Rectal smooth muscle tissue (tissue), 1 donor: Measurements from ENCODE around the gene FLVCR1.
"Not testable (repeated sequence)": the region's sequence is repeated elsewhere in the genome, so short reads cannot be mapped to it uniquely, and the experiment has no call there.

Source experiments
- H3K27ac ChIP-seq: one replicate; pipeline ENCODE4 v1.7.0; 2013; ENCODE audit warnings: low read depth, low read length, inconsistent platforms
- H3K27me3 ChIP-seq: one replicate; pipeline ENCODE4 v1.7.0; 2013; ENCODE audit warnings: low read length; ENCODE audit not compliant: control insufficient read depth, insufficient read depth
- H3K36me3 ChIP-seq: one replicate; pipeline ENCODE4 v1.7.0; 2013; ENCODE audit warnings: low read length; ENCODE audit not compliant: control insufficient read depth, insufficient read depth
- H3K4me1 ChIP-seq: one replicate; pipeline ENCODE4 v1.7.0; 2013; ENCODE audit warnings: low read length; ENCODE audit not compliant: control insufficient read depth, insufficient read depth
- H3K4me3 ChIP-seq: one replicate; pipeline ENCODE4 v1.7.0; 2013; ENCODE audit warnings: low read length
- H3K9ac ChIP-seq: one replicate; pipeline ENCODE4 v1.7.0; 2013; ENCODE audit warnings: low read length

Gene FLVCR1

DNA sequence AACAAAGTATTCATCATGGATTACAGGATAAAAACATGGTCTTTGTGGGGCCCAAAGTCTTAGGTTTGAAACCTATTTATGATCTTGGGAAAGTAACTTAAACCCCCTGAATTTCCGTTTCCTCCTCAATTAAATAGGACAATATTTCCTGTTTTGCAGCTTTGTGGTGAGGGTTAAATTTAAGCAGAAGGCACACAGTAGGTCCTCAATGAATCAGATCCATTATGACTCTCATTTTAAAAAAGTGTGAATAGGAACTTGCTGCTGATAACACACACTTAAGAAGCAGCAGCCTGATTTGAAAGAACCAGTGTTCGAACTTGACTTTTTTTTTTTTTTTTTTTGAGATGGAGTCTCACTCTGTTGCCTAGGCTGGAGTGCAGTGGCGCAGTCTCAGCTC lies 50.9 kb downstream of the FLVCR1 start:
- no peaks in the 10 kb centered on the region for H3K4me1 ChIP-seq
- no peak overlapping the region for H3K27ac ChIP-seq
- H3K36me3 ChIP-seq: no peaks in the 10 kb centered on the region
- H3K27me3 ChIP-seq: no peaks in the 10 kb centered on the region
- H3K9ac ChIP-seq: no peak overlapping the region
- H3K4me3 ChIP-seq: no peak overlapping the region

DNA sequence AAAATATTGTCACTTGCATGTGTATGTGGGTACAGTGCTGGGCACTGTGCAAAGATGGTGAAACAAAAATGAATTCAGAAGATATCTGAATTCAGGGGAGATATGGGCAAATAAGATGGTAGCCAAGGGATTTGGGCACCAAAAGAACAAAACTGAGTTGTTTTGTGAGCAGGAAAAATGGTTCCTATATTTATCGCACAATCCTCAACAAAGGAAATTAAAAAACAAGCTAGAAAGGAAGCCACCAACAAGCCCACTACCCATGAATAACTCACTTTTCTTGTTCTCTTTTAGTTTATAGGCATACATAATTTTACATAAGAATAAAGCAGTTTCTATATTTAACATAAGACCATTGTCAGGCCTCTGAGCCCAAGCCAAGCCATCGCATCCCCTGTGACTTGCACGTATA lies 51.6 kb downstream of the FLVCR1 start:
- Histone ChIP-seq H3K27ac (no peak overlapping the region), H3K27me3 (no peaks in the 10 kb centered on the region), H3K9ac (no peak overlapping the region), H3K4me1 (no peaks in the 10 kb centered on the region), H3K36me3 (no peaks in the 10 kb centered on the region), H3K4me3 (no peak overlapping the region)

DNA sequence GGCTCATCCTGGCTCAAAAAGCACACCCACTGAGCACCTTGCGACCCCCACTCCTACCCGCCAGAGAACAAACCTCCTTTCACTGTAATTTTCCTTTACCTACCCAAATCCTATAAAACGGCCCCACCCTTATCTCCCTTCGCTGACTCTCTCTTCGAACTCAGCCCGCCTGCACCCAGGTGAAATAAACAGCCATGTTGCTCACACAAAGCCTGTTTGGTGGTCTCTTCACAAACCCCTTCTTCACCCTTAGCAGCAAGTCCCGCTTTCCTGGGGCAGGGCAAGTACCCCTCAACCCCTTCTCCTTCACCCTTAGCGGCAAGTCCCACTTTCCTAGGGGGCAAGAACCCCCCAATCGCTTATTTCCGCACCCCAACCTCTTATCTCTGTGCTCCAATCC lies 52.1 kb downstream of the FLVCR1 start:
- not testable (repeated sequence) for H3K27ac ChIP-seq, H3K4me3 ChIP-seq, H3K4me1 ChIP-seq, H3K9ac ChIP-seq, H3K36me3 ChIP-seq, H3K27me3 ChIP-seq

DNA sequence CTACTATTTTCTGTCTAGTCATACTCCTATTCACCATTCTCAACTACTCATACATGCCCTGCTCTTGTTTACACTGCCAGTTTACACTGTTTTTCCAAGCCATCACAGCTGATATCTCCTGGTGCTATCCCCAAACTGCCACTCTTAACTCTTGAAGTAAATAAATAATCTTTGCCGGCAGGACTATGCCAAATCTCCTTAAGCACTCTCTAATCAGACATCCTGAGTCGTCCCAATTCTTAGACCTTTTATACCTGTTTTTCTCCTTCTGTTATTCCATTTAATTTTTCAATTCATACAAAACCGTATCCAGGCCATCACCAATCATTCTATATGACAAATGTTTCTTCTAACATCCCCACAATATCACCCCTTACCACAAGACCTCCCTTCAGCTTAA lies 55.6 kb downstream of the FLVCR1 start:
- H3K36me3 ChIP-seq, H3K9ac ChIP-seq, H3K4me1 ChIP-seq, H3K4me3 ChIP-seq, H3K27ac ChIP-seq, H3K27me3 ChIP-seq: not testable (repeated sequence)

DNA sequence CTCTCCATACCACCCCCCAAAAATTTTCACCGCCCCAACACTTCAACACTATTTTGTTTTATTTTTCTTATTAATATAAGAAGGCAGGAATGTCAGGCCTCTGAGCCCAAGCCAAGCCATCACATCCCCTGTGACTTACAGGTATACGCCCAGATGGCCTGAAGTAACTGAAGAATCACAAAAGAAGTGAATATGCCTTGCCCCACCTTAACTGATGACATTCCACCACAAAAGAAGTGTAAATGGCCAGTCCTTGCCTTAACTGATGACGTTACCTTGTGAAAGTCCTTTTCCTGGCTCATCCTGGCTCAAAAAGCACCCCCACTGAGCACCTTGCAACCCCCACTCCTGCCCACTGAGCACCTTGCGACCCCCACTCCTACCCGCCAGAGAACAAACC lies 56.0 kb downstream of the FLVCR1 start:
- not testable (repeated sequence) for H3K4me1 ChIP-seq, H3K27me3 ChIP-seq, H3K9ac ChIP-seq, H3K27ac ChIP-seq, H3K4me3 ChIP-seq, H3K36me3 ChIP-seq

DNA sequence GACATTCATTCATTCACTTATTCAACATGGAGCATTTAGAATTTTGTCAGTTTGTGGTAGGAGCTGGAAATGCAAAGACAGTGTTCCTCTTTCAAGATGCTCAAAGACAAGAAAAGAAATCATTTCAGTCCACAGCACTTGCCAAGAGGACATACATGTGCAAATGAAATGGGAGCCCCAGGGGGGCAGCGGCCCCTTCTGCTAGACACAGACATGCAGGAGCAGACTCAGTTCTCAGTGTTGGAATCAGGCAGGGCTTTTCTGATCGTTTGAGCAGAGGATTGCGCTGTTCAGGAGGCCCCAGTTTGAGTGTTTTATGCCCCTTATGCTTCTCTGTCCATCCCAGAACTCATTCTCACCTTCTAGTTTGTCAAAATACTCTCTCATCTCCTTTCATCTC lies 56.7 kb downstream of the FLVCR1 start:
- Histone ChIP-seq H3K9ac (no peak overlapping the region), H3K36me3 (no peaks in the 10 kb centered on the region), H3K27me3 (no peaks in the 10 kb centered on the region), H3K4me3 (no peak overlapping the region), H3K4me1 (no peaks in the 10 kb centered on the region), H3K27ac (no peak overlapping the region)

DNA sequence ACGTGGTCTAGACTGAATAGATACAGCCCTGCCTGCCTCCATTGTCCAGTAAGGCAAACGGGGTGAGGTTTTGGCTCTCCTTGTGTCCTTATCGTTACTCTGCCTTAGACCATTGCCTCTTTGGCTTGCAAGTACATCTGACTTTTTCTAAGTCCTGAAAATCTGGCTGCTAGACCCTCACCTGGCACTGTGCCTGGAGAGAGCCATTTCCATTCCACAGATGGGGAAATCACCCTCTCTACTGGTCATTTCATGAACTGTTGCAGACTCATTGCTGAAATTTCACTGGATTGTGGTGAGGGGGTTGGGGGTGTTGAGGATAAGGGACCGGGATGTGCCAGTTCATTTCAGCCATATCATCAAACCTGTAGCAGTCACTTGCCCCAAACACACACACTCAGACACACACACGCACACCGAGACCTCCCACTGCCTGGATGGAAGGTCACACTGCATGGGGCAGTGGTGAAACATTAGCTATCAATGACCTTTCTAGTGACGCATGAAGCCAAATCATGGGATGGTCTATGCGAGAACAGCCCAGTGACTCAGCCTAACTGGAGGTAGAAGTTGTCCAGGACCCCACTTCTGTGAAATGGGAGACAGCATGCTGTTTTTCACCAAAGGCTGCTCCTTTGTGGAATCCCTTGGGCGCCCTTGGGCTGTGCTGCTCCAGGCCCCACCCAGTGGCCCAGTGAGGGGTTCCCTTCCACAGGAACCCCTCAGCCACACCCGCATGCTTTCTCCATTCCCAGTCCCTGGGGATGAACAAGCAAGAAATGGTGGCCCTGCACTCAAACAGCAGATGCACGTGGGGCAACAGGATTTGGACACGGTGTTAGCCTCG lies 57.4 kb downstream of the FLVCR1 start:
- H3K9ac ChIP-seq: no peak overlapping the region
- H3K4me3 ChIP-seq: no peak overlapping the region

DNA sequence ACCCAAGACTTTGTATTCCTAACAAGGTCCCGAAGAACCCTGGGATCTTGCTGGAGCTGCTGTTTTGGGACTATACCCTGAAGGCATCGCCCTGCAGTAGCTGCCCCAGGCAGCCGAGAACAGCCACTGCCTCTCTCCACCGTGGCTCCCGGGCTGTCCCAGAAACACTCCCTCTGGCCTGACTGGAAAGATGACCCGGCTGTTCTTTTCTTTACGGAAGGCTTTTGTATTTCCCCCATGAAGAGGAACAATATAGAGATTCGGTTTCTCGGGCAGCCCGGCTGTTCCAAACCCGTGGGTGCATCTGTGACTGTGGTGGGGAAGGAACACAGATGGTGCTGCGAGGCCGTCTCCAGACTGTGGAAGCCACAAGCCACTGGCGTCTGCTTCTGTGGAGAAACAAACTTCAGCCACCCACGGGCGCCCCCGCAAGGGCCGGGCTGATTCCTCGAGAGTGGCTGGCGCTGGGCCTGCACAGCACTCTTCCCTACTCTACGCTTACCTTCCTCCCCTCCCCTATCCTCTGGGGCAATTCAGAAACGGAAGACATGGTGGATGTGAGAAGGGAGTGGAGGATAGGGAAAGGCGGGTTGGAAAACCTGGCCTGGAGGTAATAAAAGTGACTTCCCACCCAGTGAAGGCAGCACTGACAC lies 58.5 kb downstream of the FLVCR1 start:
- Histone ChIP-seq H3K9ac (no peak overlapping the region), H3K27me3 (no peaks in the 10 kb centered on the region), H3K4me1 (no peaks in the 10 kb centered on the region), H3K27ac (no peak overlapping the region), H3K36me3 (no peaks in the 10 kb centered on the region), H3K4me3 (no peak overlapping the region)

More for the DNA sequence above, 57.4 kb downstream of the FLVCR1 start:
- Histone ChIP-seq H3K27me3 (no peaks in the 10 kb centered on the region), H3K4me1 (no peaks in the 10 kb centered on the region), H3K27ac (no peak overlapping the region), H3K36me3 (no peaks in the 10 kb centered on the region)

DNA sequence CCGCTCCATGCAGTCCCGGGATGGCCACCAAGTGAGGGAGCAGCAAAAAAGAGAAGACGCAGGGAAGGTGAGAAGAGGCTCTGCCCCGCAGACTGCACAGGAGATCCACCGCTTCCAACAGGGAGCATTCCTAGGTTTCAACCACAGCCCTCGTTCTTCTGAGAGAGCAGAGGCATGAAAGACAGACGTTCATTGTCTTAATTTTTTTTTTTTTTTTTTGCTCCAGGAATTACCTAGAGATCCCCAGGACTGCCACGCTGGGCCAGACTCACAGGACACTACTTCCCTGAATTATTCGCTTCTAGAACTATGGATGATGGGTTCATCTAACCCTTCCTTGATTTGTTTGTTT lies 59.0 kb downstream of the FLVCR1 start:
- Histone ChIP-seq H3K9ac (no peak overlapping the region), H3K36me3 (no peaks in the 10 kb centered on the region), H3K4me1 (no peaks in the 10 kb centered on the region), H3K27ac (no peak overlapping the region), H3K27me3 (no peaks in the 10 kb centered on the region), H3K4me3 (no peak overlapping the region)

DNA sequence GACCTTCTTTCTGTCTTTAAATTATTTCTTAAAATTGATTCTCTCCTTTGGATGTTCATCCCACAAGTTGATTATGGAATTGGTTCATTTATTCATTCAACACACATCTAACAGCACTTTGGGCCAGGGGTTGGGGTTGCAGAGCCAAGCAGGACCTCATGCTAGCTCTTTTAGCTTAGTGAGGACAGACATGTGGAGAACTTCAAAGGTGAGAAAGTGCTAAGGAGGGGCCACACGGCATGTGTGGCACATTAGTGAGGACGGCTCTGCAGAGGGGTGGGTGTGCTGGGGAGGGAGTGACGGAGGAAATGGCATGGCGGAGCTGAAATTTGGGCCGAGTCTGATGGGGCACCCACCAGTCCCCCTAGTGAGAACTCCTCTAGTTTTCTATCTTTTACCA lies 59.8 kb downstream of the FLVCR1 start:
- Histone ChIP-seq H3K4me3 (no peak overlapping the region), H3K4me1 (no peaks in the 10 kb centered on the region), H3K27ac (no peak overlapping the region), H3K9ac (no peak overlapping the region), H3K36me3 (no peaks in the 10 kb centered on the region), H3K27me3 (no peaks in the 10 kb centered on the region)

DNA sequence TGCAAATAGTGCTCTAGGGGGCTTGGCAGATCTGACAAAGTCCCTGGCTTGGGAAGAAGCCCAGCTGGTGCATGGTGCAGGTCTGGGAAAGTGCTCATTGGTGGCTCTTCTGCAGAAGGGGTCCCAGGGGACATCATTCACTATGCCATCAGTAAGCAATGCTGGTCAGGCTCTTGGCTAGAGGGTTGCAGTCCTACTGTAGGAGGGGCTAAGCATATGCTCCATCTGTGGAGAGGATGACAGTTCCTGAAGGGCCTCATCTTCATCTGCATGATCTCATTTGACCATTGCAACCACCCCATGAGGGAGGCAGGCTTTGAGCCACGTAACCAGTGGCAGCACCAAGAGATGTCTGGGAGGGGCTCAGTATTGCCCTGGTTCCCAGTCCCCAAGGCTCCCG lies 60.7 kb downstream of the FLVCR1 start:
- no peak overlapping the region for H3K27ac ChIP-seq
- no peak overlapping the region for H3K4me3 ChIP-seq
- no peaks in the 10 kb centered on the region for H3K4me1 ChIP-seq
- H3K36me3 ChIP-seq: no peaks in the 10 kb centered on the region
- no peaks in the 10 kb centered on the region for H3K27me3 ChIP-seq
- H3K9ac ChIP-seq: no peak overlapping the region

DNA sequence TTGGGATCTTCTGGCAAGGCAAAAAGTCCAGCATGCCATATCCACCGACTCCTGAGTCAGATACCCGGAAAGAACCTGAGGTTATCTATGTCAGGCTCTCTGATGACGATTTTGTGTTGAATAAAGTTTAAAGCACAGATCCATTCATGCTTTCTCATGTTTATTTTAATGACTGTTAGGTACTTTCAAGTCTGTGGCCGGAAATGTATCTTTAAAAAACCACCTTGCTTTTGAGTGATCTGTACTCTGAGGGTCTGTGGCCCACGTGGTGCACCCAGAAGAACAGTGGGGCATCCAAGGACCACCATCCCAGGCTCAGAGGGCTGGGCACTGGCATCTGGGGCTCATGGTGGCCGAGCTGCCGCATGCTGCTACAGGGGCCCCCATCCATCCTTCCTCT lies 62.2 kb downstream of the FLVCR1 start:
- H3K27me3 ChIP-seq: no peaks in the 10 kb centered on the region
- H3K4me3 ChIP-seq: no peak overlapping the region
- H3K27ac ChIP-seq: no peak overlapping the region
- no peak overlapping the region for H3K9ac ChIP-seq
- H3K4me1 ChIP-seq: no peaks in the 10 kb centered on the region
- H3K36me3 ChIP-seq: no peaks in the 10 kb centered on the region

DNA sequence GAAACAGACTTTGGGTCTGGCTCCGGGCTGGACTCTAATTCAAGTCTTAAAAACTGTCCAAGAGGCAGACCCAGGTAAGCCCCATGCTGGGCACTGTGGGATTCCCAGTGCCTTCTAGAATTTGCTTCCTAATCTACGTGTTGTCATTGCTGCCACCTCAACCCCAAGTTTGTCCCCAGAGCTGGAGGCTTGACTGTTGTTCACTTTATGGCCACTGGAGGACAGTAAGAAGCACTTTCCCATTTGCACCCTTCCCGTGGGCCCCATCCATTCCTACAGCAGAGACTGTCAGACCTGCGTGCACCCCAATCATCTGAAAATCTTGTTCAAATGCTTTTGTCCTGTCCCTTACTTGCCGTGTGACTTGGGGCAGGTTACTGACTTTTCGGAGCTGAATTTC lies 62.8 kb downstream of the FLVCR1 start:
- H3K9ac ChIP-seq: no peak overlapping the region
- no peaks in the 10 kb centered on the region for H3K27me3 ChIP-seq
- H3K36me3 ChIP-seq: no peaks in the 10 kb centered on the region
- H3K4me1 ChIP-seq: no peaks in the 10 kb centered on the region
- no peak overlapping the region for H3K4me3 ChIP-seq
- no peak overlapping the region for H3K27ac ChIP-seq
